Stimulated activated CD4-positive, alpha-beta T cell treated with anti-CD3 and anti-CD28 coated beads, Interleukin-12 subunit alpha, Interleukin-12 subunit beta, amount 100 ng/mL, for 24 hours (primary cell): ENCODE results near the gene GNG7.
"Not testable (repeated sequence)": the region's sequence is repeated elsewhere in the genome, so short reads cannot be mapped to it uniquely, and the experiment has no call there.

Experiments
- DNase-seq, 2 experiments: peaks; one replicate each; pipeline ENCODE4 v3.0.0-alpha.2; 2020; ENCODE audit warnings: low read depth in 2 of 2

GNG7 gene

GRCh38 chr19:2602391-2603181 lies 99.9 kb downstream of the GNG7 start:
- no peak for DNase-seq

GRCh38 chr19:2600914-2601870 lies 101.3 kb downstream of the GNG7 start:
- no peak for DNase-seq

- no peak for DNase-seq
These were observed 108.2 kb downstream of the GNG7 start for GRCh38 chr19:2594319-2594718.

- no peak for DNase-seq
These were observed 109.7 kb downstream of the GNG7 start for GRCh38 chr19:2592824-2593223.

- DNase-seq, result no peak
These were observed 110.8 kb downstream of the GNG7 start for GRCh38 chr19:2591537-2592291.

- DNase-seq, result no peak
These were observed 111.7 kb downstream of the GNG7 start for GRCh38 chr19:2590630-2591399.

- no peak for DNase-seq
These were observed 113.1 kb downstream of the GNG7 start for GRCh38 chr19:2589441-2589840.

GRCh38 chr19:2588081-2588777 lies 114.3 kb downstream of the GNG7 start:
- no peak for DNase-seq

- no peak for DNase-seq
These were observed 115.3 kb downstream of the GNG7 start for GRCh38 chr19:2587001-2587719.

- DNase-seq, result no peak
These were observed 116.3 kb downstream of the GNG7 start for GRCh38 chr19:2586196-2586595.

GRCh38 chr19:2584002-2584401 lies 118.5 kb downstream of the GNG7 start:
- no peak for DNase-seq

- no peak for DNase-seq
These were observed 119.2 kb downstream of the GNG7 start for GRCh38 chr19:2582984-2583956.

- DNase-seq, result not testable (repeated sequence)
These were observed 122.1 kb downstream of the GNG7 start for GRCh38 chr19:2580396-2580795.

GRCh38 chr19:2579678-2580280 lies 122.7 kb downstream of the GNG7 start:
- no peak for DNase-seq

GRCh38 chr19:2578901-2579677 lies 123.4 kb downstream of the GNG7 start:
- DNase-seq, result peak in 1 of 2 experiments; percentile 53

GRCh38 chr19:2578391-2578890 lies 124.1 kb downstream of the GNG7 start:
- DNase-seq, result no peak

GRCh38 chr19:2577722-2578335 lies 124.7 kb downstream of the GNG7 start:
- DNase-seq, result no peak
